Vagina (tissue), 2 donors: ENCODE measurements around the gene TCF3. TPM values are rescaled to one million over a fixed set of nuclear protein-coding genes. Genes with fewer than 3 reads are reported as not detected.
A peak's percentile ranks its signal among the peaks of the same experiment; 100 is the strongest.
"Not testable (repeated sequence)": the region's sequence is repeated elsewhere in the genome, so short reads cannot be mapped to it uniquely, and the experiment has no call there.

Experiments used
- DNase-seq, 2 donors: peaks; one replicate each; pipeline ENCODE4 v3.0.0-alpha.2; 2017; ENCODE audit errors: extremely low spot score in 2 of 2
- H3K27ac ChIP-seq: fragments of 200-600 bp; sonication (generic); one replicate; pipeline ENCODE4 v1.5.1; 2019
- H3K27me3 ChIP-seq: fragments of 200-600 bp; sonication (generic); one replicate; pipeline ENCODE4 v1.5.1; 2019
- H3K36me3 ChIP-seq, 2 donors: fragments of 200-600 bp; sonication (generic); one replicate each; pipeline ENCODE4 v1.5.1; 2017 to 2019
- H3K4me1 ChIP-seq: fragments of 200-600 bp; sonication (generic); one replicate; pipeline ENCODE4 v1.5.1; 2019
- H3K4me3 ChIP-seq, 2 donors: fragments of 200-600 bp; sonication (generic); 1 replicate in 1 of 2; 2 replicates in 1 of 2; pipeline ENCODE4 v1.5.1; 2016 to 2019
- H3K9me3 ChIP-seq: fragments of 200-600 bp; sonication (generic); one replicate; pipeline ENCODE4 v1.5.1; 2019
- POLR2A ChIP-seq, 2 donors: fragments of 450-650 bp; IDR thresholded peaks; one replicate each; pipeline ENCODE4 v1.6.1; 2017; ENCODE audit warnings: antibody characterized with exemption in 2 of 2, mild to moderate bottlenecking in 2 of 2, moderate library complexity in 2 of 2
- POLR2AphosphoS5 ChIP-seq, 2 donors: sonication (generic); formaldehyde crosslinking; IDR thresholded peaks; one replicate each; pipeline ENCODE4 v1.9.0; 2017; ENCODE audit warnings: antibody characterized with exemption in 2 of 2, mild to moderate bottlenecking in 2 of 2, low read depth in 1 of 2; ENCODE audit not compliant: insufficient read depth in 1 of 2
- intact Hi-C: fragments of 100-400 bp; cut with DNase I; formaldehyde crosslinking; loops from one replicate; pipeline ENCODE4 v1.15.1; 2023
- total RNA-seq: library from RNA; depleted of rRNA; stranded (reverse); fragments of >200 nt; gene quantifications from one replicate; pipeline ENCODE4 v1.2.3, GENCODE V29; 2016
- TF ChIP-seq, protein P1 (sequence below), 3 experiments: fragments of 450-650 bp in 2 of 3; fragments of 200-600 bp in 1 of 3; sonication (generic) in 1 of 3; IDR thresholded peaks; one replicate each; pipeline ENCODE4 v1.5.1; 2017 to 2019; ENCODE audit warnings: antibody characterized with exemption in 3 of 3, mild to moderate bottlenecking in 2 of 3, moderate library complexity in 2 of 3

Gene TCF3
- total RNA-seq, 1 donor from 2014 or later: 26.0 TPM

DNA sequence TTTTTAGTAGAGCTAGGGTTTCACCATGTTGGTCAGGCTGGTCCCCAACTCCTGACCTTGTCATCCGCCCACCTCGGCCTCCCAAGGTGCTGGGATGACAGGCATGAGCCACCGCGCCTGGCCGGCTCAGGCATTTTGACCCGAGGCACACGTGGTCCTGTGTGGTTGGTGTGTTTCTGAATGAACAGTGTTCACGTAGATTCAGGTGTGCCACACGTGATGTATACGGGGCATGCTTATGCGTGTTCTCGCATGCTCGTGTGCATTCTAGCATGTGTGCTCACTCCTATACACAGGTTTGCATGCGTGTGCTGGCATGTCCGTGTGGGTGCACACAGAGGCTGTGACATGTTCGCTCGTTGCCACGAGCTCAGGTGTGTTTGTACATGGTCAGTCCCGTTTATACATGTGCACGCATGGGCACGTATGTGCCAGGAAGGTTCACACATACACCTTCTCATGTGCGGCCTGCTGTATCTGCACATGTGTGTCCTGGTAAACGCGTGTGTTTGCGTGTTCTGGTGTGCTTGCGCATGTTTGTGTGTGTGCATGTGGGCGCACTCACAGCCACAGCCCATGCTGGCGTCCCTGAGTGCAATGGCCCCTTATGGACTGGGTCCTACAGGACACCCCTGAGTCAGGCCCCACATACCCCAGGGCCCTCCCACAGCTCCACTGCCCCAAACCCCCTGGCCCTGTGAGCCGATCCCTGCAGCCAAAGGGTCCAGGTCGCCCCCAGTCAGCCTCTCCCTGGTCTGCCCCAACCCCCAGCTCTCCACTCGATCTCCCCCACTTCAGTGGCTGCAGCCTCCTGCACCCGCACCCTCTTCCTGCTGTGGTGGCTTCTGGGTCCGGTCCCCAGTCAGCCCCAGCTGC is 20.6 kb upstream of the TCF3 start:
- intact Hi-C loops: no loop called here
- H3K36me3 ChIP-seq: no peaks in the 10 kb centered on the region
- peaks cover 5% of the 10 kb centered on the region for H3K27me3 ChIP-seq
- H3K9me3 ChIP-seq: no peaks in the 10 kb centered on the region
- H3K4me1 ChIP-seq: peaks cover 29% of the 10 kb centered on the region
- TF ChIP-seq, protein P1, sequence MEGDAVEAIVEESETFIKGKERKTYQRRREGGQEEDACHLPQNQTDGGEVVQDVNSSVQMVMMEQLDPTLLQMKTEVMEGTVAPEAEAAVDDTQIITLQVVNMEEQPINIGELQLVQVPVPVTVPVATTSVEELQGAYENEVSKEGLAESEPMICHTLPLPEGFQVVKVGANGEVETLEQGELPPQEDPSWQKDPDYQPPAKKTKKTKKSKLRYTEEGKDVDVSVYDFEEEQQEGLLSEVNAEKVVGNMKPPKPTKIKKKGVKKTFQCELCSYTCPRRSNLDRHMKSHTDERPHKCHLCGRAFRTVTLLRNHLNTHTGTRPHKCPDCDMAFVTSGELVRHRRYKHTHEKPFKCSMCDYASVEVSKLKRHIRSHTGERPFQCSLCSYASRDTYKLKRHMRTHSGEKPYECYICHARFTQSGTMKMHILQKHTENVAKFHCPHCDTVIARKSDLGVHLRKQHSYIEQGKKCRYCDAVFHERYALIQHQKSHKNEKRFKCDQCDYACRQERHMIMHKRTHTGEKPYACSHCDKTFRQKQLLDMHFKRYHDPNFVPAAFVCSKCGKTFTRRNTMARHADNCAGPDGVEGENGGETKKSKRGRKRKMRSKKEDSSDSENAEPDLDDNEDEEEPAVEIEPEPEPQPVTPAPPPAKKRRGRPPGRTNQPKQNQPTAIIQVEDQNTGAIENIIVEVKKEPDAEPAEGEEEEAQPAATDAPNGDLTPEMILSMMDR (IDR thresholded peaks at IDR 0.05): no peak
- TF ChIP-seq POLR2AphosphoS5 (IDR thresholded peaks at IDR 0.05; ENCODE audit: insufficient read depth in 1 of 2, low read depth in 1 of 2) (no peak), POLR2A (IDR thresholded peaks at IDR 0.05) (no peak)
- H3K4me3 ChIP-seq: no peak overlapping the region
- DNase-seq: no peak
- H3K27ac ChIP-seq: no peak overlapping the region

DNA sequence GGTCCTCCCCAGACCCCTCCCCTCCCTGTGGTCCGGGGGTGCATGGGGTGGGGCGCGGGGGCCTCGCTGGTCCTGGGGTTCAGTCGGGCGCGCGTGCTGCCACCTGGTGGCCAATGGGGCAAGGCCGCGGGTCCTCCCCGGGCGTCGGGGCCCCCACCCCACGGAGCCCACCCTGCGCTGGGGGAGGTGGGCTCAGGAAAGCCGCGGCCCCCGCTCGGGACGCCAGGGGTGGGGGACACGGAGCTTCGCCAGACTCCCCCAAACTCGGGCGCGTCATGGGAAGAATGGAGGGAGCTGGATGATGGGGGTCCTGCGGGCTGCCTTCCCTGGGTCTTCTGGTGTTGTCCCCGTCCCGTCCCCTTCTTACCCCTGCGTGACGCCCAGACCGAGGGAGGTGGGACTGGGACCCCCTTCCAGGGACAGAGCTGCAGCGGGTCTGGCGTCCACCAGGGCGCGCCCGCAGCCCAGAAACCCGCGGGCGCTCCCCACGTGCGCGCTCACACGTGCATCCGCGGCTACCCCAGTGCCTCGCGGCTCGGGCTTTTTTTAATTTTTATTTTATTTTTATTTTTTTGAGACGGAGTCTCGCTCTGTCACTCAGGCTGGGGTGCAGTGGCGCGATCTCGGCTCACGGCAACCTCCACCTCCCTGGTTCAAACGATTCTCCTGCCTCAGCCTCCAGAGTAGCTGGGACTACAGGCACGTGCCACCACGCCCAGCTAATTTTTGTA is 19.8 kb upstream of the TCF3 start:
- Histone ChIP-seq H3K27me3 (peaks cover 12% of the 10 kb centered on the region), H3K4me1 (peaks cover 29% of the 10 kb centered on the region), H3K4me3 (no peak overlapping the region), H3K36me3 (no peaks in the 10 kb centered on the region), H3K27ac (no peak overlapping the region), H3K9me3 (no peaks in the 10 kb centered on the region)
- TF ChIP-seq, protein P1 (IDR thresholded peaks at IDR 0.05): peak; percentile 21 to 99 (median 44)
- TF ChIP-seq POLR2AphosphoS5 (IDR thresholded peaks at IDR 0.05; ENCODE audit: insufficient read depth in 1 of 2, low read depth in 1 of 2) (no peak), POLR2A (IDR thresholded peaks at IDR 0.05) (no peak)
- DNase-seq: no peak
- intact Hi-C loops: no loop called here

DNA sequence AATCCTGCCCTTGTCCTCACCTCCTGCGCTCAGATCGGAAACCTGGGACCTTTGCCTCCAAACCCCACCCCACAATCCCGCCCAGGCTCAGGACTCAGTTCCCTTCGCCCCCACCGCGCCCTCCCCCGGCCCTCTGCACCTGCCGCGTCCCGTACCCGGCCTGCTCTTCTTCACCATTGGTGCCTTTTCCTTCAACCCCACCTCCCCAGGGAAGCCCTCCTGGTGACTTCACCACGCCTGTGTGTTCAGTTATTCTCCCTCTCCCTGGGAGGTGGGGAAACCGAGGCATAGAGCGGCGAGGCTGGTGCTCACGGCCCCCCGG is 19.3 kb upstream of the TCF3 start:
- peaks cover 12% of the 10 kb centered on the region for H3K27me3 ChIP-seq
- H3K4me1 ChIP-seq: peaks cover 29% of the 10 kb centered on the region
- H3K9me3 ChIP-seq: no peaks in the 10 kb centered on the region
- no peak for TF ChIP-seq POLR2AphosphoS5 (IDR thresholded peaks at IDR 0.05; ENCODE audit: insufficient read depth in 1 of 2, low read depth in 1 of 2)
- TF ChIP-seq, protein P1 (IDR thresholded peaks at IDR 0.05): no peak
- TF ChIP-seq POLR2A (IDR thresholded peaks at IDR 0.05): no peak
- no peak overlapping the region for H3K27ac ChIP-seq
- DNase-seq: no peak
- no peaks in the 10 kb centered on the region for H3K36me3 ChIP-seq
- intact Hi-C loops: no loop called here
- H3K4me3 ChIP-seq: no peak overlapping the region

DNA sequence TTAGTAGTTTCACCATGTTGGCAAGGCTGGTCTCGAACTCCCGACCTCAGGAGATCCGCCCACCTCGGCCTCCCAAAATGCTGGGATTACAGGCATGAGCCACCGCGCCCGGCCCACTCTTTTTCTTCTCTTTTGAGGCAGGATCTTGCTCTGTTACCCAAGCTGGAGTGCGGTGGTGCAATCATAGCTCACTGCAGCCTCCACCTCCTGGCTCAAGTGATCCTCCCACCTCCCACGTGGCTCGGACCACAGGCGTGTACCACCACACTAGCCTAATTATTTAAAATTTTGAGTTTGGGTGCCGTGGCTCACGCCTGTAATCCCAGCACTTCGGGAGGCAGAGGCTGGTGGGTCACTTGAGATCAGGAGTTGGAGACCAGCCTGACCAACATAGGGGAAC is 18.3 kb upstream of the TCF3 start:
- intact Hi-C loops: not testable (repeated sequence)

DNA sequence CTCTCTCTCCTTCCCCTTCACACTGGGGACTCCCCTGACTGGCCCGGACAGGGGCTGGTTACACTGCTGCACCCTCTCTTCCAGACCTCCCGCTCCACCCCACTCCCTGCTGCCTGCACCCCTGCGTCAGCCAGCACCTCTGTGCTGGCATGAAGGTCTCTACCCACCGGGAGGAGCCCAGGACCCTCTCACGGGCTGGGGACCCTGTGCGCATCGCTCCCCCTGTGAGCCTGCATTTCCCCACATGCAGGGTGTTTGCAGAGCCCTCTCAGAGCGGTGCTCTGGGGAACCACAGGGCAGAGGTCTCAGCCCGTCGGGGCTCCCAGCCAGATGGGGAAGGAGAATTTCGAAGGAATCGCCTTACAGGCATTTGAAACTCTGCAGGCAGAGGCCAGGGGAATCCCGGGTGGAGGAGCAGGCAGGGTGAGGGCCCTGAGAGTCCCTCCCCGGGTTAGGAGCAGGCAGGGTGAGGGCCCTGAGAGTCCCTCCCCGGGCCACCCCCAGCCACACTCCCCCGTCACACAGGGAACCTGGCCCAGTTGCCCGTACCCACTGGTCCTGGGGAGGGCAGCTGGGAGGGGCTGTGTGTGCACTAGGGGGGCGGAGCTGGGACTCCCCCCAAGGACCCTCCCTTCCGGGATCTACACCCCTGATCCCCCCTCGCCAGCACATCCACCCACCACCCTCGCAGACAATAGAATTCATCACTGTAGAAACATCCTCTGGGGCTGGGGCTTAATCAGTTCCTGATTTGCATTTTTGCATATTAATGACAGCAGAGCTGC is 16.3 kb upstream of the TCF3 start:
- TF ChIP-seq, protein P1 (IDR thresholded peaks at IDR 0.05): no peak
- TF ChIP-seq POLR2A (IDR thresholded peaks at IDR 0.05) (no peak), POLR2AphosphoS5 (IDR thresholded peaks at IDR 0.05; ENCODE audit: insufficient read depth in 1 of 2, low read depth in 1 of 2) (no peak)

More for the DNA sequence above, 18.3 kb upstream of the TCF3 start:
- not testable (repeated sequence) for H3K27ac ChIP-seq, H3K9me3 ChIP-seq, H3K36me3 ChIP-seq, DNase-seq, H3K27me3 ChIP-seq, H3K4me3 ChIP-seq
- peaks cover 25% of the 10 kb centered on the region for H3K4me1 ChIP-seq

More for the DNA sequence above, 16.3 kb upstream of the TCF3 start:
- intact Hi-C loops: no loop called here
- Histone ChIP-seq H3K36me3 (no peaks in the 10 kb centered on the region), H3K9me3 (no peaks in the 10 kb centered on the region), H3K4me1 (peaks cover 22% of the 10 kb centered on the region), H3K4me3 (no peak overlapping the region), H3K27ac (no peak overlapping the region), H3K27me3 (peaks cover 7% of the 10 kb centered on the region)
- DNase-seq: no peak
